Astrocyte of the spinal cord (primary cell): Measurements from ENCODE around the gene ABCB8.

ENCODE experiments used
- DNase-seq: peaks from one replicate; pipeline ENCODE4 v3.0.0; 2011; ENCODE audit warnings: low read depth, low spot score
- H3K4me3 ChIP-seq: 2 replicates; pipeline ENCODE4 v1.5.1; 2011; ENCODE audit warnings: low read depth, mild to moderate bottlenecking, low read length, moderate library complexity
- CTCF ChIP-seq: IDR thresholded peaks from 2 replicates; pipeline ENCODE4 v1.5.1; 2012; ENCODE audit warnings: low read depth, mild to moderate bottlenecking, low read length, inconsistent platforms
- in situ Hi-C: cut with HindIII; loops from 2 replicates; pipeline ENCODE4 v1.10.0; 2017; ENCODE audit warnings: low sequenced_read_pairs

ABCB8 gene

GRCh38 chr7:151059367-151060112 is 31.3 kb downstream of the ABCB8 start, which contains the start of gene SLC4A2:
TSS of gene SLC4A2 (plus strand) at chr7:151059589. CDS start at chr7:151061988, 2,399 bp downstream.
- in situ Hi-C loops = no loop called here
- TF ChIP-seq CTCF = peak; percentile 62
- DNase-seq = peak; percentile 69
- peak within 1 kb of the TSS; percentile 85 for H3K4me3 ChIP-seq

- no peak for DNase-seq
- TF ChIP-seq CTCF = no peak
- in situ Hi-C loops = no loop called here
Observed at GRCh38 chr7:151060113-151060415, 31.8 kb downstream of the ABCB8 start.

GRCh38 chr7:151060416-151061212 is 32.4 kb downstream of the ABCB8 start:
- DNase-seq = peak; percentile 43
- peak; percentile 28 for TF ChIP-seq CTCF
- in situ Hi-C loops = no loop called here

More at GRCh38 chr7:151060113-151060415, 31.8 kb downstream of the ABCB8 start:
- H3K4me3 ChIP-seq = peak overlapping the region; percentile 85

GRCh38 chr7:151061213-151062110 is 33.2 kb downstream of the ABCB8 start:
- no peak for DNase-seq
- peak overlapping the region; percentile 85 for H3K4me3 ChIP-seq
- no peak for TF ChIP-seq CTCF
- in situ Hi-C loops = no loop called here

More at GRCh38 chr7:151060416-151061212, 32.4 kb downstream of the ABCB8 start:
- H3K4me3 ChIP-seq = peak overlapping the region; percentile 85

- H3K4me3 ChIP-seq = no peak overlapping the region
- no peak for TF ChIP-seq CTCF
- no peak for DNase-seq
- in situ Hi-C loops = no loop called here
Observed at GRCh38 chr7:151062111-151062398, 33.8 kb downstream of the ABCB8 start.

GRCh38 chr7:151062399-151063211 is 34.4 kb downstream of the ABCB8 start:
- in situ Hi-C loops = no loop called here
- peak; percentile 78 for DNase-seq
- no peak for TF ChIP-seq CTCF
- peak overlapping the region; percentile 8 for H3K4me3 ChIP-seq
